NT2/D1 (cell line): ENCODE measurements around the gene SEC14L1.

Source experiments
- DNase-seq: peaks from one replicate; pipeline ENCODE4 v3.0.0-alpha.2; 2011; ENCODE audit warnings: low read depth, low spot score
- H3K27me3 ChIP-seq: 2 replicates; pipeline ENCODE4 v1.6.0; 2011; ENCODE audit warnings: mild to moderate bottlenecking; ENCODE audit not compliant: insufficient read length, insufficient read depth
- H3K36me3 ChIP-seq: 2 replicates; pipeline ENCODE4 v1.6.1; 2011; ENCODE audit warnings: mild to moderate bottlenecking, low read length, mixed read lengths; ENCODE audit not compliant: insufficient read depth, insufficient read length
- H3K4me1 ChIP-seq: 2 replicates; pipeline ENCODE4 v1.5.1; 2011; ENCODE audit not compliant: insufficient read depth, insufficient read length
- H3K4me3 ChIP-seq: 2 replicates; pipeline ENCODE4 v1.5.1; 2011; ENCODE audit warnings: low read depth; ENCODE audit not compliant: insufficient read length
- H3K9ac ChIP-seq: 2 replicates; pipeline ENCODE4 v1.6.0; 2011; ENCODE audit warnings: low read depth; ENCODE audit not compliant: insufficient read length
- H3K9me3 ChIP-seq: 2 replicates; pipeline ENCODE4 v1.5.1; 2011; ENCODE audit warnings: mild to moderate bottlenecking, low read length; ENCODE audit not compliant: insufficient read depth
- SUZ12 ChIP-seq: IDR thresholded peaks from 2 replicates; pipeline ENCODE4 v1.6.1; 2011; ENCODE audit not compliant: insufficient read length, insufficient read depth; ENCODE audit errors: extremely low read depth
- YY1 ChIP-seq: IDR thresholded peaks from 2 replicates; pipeline ENCODE4 v1.6.1; 2011; ENCODE audit not compliant: insufficient read length, insufficient read depth
- ZNF274 ChIP-seq: IDR thresholded peaks from 2 replicates; pipeline ENCODE4 v1.6.1; 2011; ENCODE audit warnings: mild to moderate bottlenecking, low read depth, low read length

The SEC14L1 gene

GRCh38 chr17:77212833-77213777 is 72.3 kb downstream of the SEC14L1 start:
- Histone ChIP-seq H3K27me3 (no peaks in the 10 kb centered on the region), H3K36me3 (peaks cover 92% of the 10 kb centered on the region), H3K9ac (peak overlapping the region; percentile 13), H3K4me1 (peaks cover 22% of the 10 kb centered on the region), H3K4me3 (no peak overlapping the region), H3K9me3 (no peaks in the 10 kb centered on the region)
- no peak for DNase-seq
- TF ChIP-seq YY1: no peak
- TF ChIP-seq SUZ12: no peak
- TF ChIP-seq ZNF274: no peak

GRCh38 chr17:77213778-77214132 is 73.0 kb downstream of the SEC14L1 start:
- H3K4me1 ChIP-seq: peaks cover 17% of the 10 kb centered on the region
- H3K9ac ChIP-seq: no peak overlapping the region
- DNase-seq: no peak
- no peak overlapping the region for H3K4me3 ChIP-seq
- H3K36me3 ChIP-seq: peaks cover 92% of the 10 kb centered on the region
- H3K9me3 ChIP-seq: no peaks in the 10 kb centered on the region
- H3K27me3 ChIP-seq: no peaks in the 10 kb centered on the region
- TF ChIP-seq YY1: no peak
- TF ChIP-seq ZNF274: no peak
- TF ChIP-seq SUZ12: no peak

- Histone ChIP-seq H3K4me3 (no peak overlapping the region), H3K9ac (no peak overlapping the region), H3K4me1 (peaks cover 14% of the 10 kb centered on the region), H3K9me3 (no peaks in the 10 kb centered on the region), H3K36me3 (peaks cover 92% of the 10 kb centered on the region), H3K27me3 (no peaks in the 10 kb centered on the region)
- no peak for DNase-seq
- TF ChIP-seq ZNF274 (no peak), SUZ12 (no peak), YY1 (no peak)
Observed at GRCh38 chr17:77214328-77214727, 73.6 kb downstream of the SEC14L1 start.

GRCh38 chr17:77214743-77215142 is 74.0 kb downstream of the SEC14L1 start:
- no peaks in the 10 kb centered on the region for H3K9me3 ChIP-seq
- peaks cover 88% of the 10 kb centered on the region for H3K36me3 ChIP-seq
- no peaks in the 10 kb centered on the region for H3K27me3 ChIP-seq
- H3K4me3 ChIP-seq: no peak overlapping the region
- peaks cover 13% of the 10 kb centered on the region for H3K4me1 ChIP-seq
- DNase-seq: peak; percentile 32
- TF ChIP-seq YY1 (no peak), SUZ12 (no peak), ZNF274 (no peak)
- no peak overlapping the region for H3K9ac ChIP-seq

GRCh38 chr17:77215281-77215680 is 74.5 kb downstream of the SEC14L1 start:
- Histone ChIP-seq H3K4me1 (peaks cover 13% of the 10 kb centered on the region), H3K9ac (no peak overlapping the region), H3K36me3 (peaks cover 83% of the 10 kb centered on the region), H3K4me3 (no peak overlapping the region), H3K27me3 (no peaks in the 10 kb centered on the region), H3K9me3 (no peaks in the 10 kb centered on the region)
- TF ChIP-seq YY1: no peak
- TF ChIP-seq ZNF274: no peak
- TF ChIP-seq SUZ12: no peak
- DNase-seq: no peak

GRCh38 chr17:77216486-77216885 is 75.7 kb downstream of the SEC14L1 start:
- TF ChIP-seq ZNF274 (no peak), SUZ12 (no peak)
- H3K36me3 ChIP-seq: peaks cover 71% of the 10 kb centered on the region
- no peak for DNase-seq
- no peaks in the 10 kb centered on the region for H3K27me3 ChIP-seq
- no peak overlapping the region for H3K9ac ChIP-seq
- peaks cover 15% of the 10 kb centered on the region for H3K4me1 ChIP-seq
- no peak overlapping the region for H3K4me3 ChIP-seq
- H3K9me3 ChIP-seq: no peaks in the 10 kb centered on the region

- H3K27me3 ChIP-seq: no peaks in the 10 kb centered on the region
- H3K4me3 ChIP-seq: no peak overlapping the region
- H3K36me3 ChIP-seq: peaks cover 64% of the 10 kb centered on the region
- H3K9ac ChIP-seq: no peak overlapping the region
- DNase-seq: no peak
- no peak for TF ChIP-seq ZNF274
- TF ChIP-seq YY1: no peak
- TF ChIP-seq SUZ12: no peak
- peaks cover 15% of the 10 kb centered on the region for H3K4me1 ChIP-seq
- no peaks in the 10 kb centered on the region for H3K9me3 ChIP-seq
Observed at GRCh38 chr17:77217123-77217522, 76.4 kb downstream of the SEC14L1 start.

GRCh38 chr17:77217566-77217965 is 76.8 kb downstream of the SEC14L1 start:
- H3K36me3 ChIP-seq: peaks cover 60% of the 10 kb centered on the region

More at GRCh38 chr17:77217566-77217965, 76.8 kb downstream of the SEC14L1 start:
- Histone ChIP-seq H3K4me1 (peaks cover 14% of the 10 kb centered on the region), H3K27me3 (no peaks in the 10 kb centered on the region), H3K9ac (no peak overlapping the region), H3K4me3 (no peak overlapping the region), H3K9me3 (no peaks in the 10 kb centered on the region)
- no peak for DNase-seq
- no peak for TF ChIP-seq SUZ12
- no peak for TF ChIP-seq YY1
- TF ChIP-seq ZNF274: no peak
